NCI-H345 treated with DMSO at 0.1 percent for 48 hours (cell line): ENCODE results near the gene PCCB.
"Not testable (repeated sequence)": the region's sequence is repeated elsewhere in the genome, so short reads cannot be mapped to it uniquely, and the experiment has no call there.

Experiments
- DNase-seq: peaks from one replicate; lab custom pipeline; 2025; ENCODE audit not compliant: unreplicated experiment; lab: John Stamatoyannopoulos, UW

PCCB gene

GRCh38 chr3:136250059-136250902 lies at the start of gene PCCB:
Gene PCCB, plus strand, starts transcription at chr3:136250340. Its CDS starts 36 bp downstream, at chr3:136250376.
- peak; percentile 91 for DNase-seq

GRCh38 chr3:136207489-136208115 lies 42.5 kb upstream of the PCCB start:
- no peak for DNase-seq

GRCh38 chr3:136209921-136210320 lies 40.2 kb upstream of the PCCB start:
- no peak for DNase-seq

GRCh38 chr3:136211547-136211946 lies 38.6 kb upstream of the PCCB start:
- no peak for DNase-seq

GRCh38 chr3:136222746-136223145 lies 27.4 kb upstream of the PCCB start:
- not testable (repeated sequence) for DNase-seq

GRCh38 chr3:136232413-136232812 lies 17.7 kb upstream of the PCCB start:
- no peak for DNase-seq

- DNase-seq: no peak
These were observed 14.6 kb upstream of the PCCB start for GRCh38 chr3:136235545-136235944.

GRCh38 chr3:136236109-136236508 lies 14.0 kb upstream of the PCCB start:
- no peak for DNase-seq

GRCh38 chr3:136237103-136237502 lies 13.0 kb upstream of the PCCB start:
- no peak for DNase-seq

- DNase-seq: no peak
These were observed 12.0 kb upstream of the PCCB start for GRCh38 chr3:136237961-136238649.

- DNase-seq: no peak
These were observed 11.0 kb upstream of the PCCB start for GRCh38 chr3:136239094-136239493.

GRCh38 chr3:136245691-136246090 lies 4.4 kb upstream of the PCCB start:
- DNase-seq: no peak

GRCh38 chr3:136247436-136247835 lies 2.7 kb upstream of the PCCB start:
- no peak for DNase-seq

- DNase-seq: no peak
These were observed 2.1 kb upstream of the PCCB start for GRCh38 chr3:136247855-136248590.

- no peak for DNase-seq
These were observed 1.0 kb upstream of the PCCB start for GRCh38 chr3:136249091-136249490.

- no peak for DNase-seq
These were observed 547 bp upstream of the PCCB start for GRCh38 chr3:136249593-136249992.

- peak; percentile 54 for DNase-seq
These were observed 842 bp downstream of the PCCB start for GRCh38 chr3:136250903-136251460.

GRCh38 chr3:136251511-136251910 lies 1.4 kb downstream of the PCCB start:
- DNase-seq: no peak

- DNase-seq: no peak
These were observed 5.7 kb downstream of the PCCB start for GRCh38 chr3:136255672-136256406.

- no peak for DNase-seq
These were observed 8.1 kb downstream of the PCCB start for GRCh38 chr3:136258199-136258598.
